Renal cortical epithelial cell (primary cell): ENCODE measurements around the gene HMCN1. TPM values are rescaled to one million over a fixed set of nuclear protein-coding genes. Genes with fewer than 3 reads are reported as not detected.
"Not testable (repeated sequence)": the region's sequence is repeated elsewhere in the genome, so short reads cannot be mapped to it uniquely, and the experiment has no call there.

ENCODE experiments used
- DNase-seq: peaks from one replicate; pipeline ENCODE4 v3.0.0-alpha.2; 2011; ENCODE audit warnings: low read depth
- total RNA-seq: library from RNA; depleted of rRNA; stranded (reverse); fragments of >200 nt; gene quantifications from 2 replicates; pipeline ENCODE4 v1.2.3, GENCODE V29; 2014

Gene HMCN1
- total RNA-seq, 1 donor from 2014 or later = 57.9 TPM

DNA sequence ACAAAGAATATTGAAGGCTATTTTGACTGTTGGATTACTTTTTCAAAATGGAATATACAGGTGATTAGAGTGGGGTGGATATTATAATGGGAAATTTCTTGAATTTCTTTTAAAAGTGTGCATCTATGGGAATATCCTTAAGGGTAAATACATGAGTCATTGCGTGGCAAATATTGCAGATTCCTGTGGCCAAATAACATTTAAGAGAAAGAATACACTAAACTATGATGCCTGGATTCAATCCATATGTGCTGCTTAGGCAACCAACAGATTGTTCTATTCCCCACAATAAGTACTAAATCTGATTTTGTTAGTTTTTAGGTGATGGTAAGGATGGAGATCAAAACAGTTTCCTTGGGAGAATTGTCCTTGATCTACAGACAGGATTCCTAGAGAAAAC is 119.5 kb downstream of the HMCN1 start:
- DNase-seq = peak; percentile 38

DNA sequence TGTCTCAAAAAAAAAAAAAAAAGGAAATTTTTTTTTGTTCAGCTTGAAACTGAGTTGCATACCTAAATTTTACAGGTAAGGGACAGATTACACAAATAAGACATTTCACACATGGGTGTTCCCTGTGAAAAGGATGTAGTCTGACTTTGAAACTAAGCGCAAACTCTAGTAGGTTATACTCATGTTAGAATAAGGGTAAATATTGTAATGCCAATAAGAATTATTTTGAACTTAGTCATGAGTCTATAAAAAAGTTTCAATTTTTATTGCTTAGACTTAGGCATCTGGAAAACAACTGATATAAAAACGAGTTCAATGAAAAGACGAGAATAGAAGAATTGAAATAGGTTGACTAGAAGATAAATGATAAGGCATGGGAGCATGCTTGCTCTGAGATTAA is 122.3 kb downstream of the HMCN1 start:
- DNase-seq = no peak

DNA sequence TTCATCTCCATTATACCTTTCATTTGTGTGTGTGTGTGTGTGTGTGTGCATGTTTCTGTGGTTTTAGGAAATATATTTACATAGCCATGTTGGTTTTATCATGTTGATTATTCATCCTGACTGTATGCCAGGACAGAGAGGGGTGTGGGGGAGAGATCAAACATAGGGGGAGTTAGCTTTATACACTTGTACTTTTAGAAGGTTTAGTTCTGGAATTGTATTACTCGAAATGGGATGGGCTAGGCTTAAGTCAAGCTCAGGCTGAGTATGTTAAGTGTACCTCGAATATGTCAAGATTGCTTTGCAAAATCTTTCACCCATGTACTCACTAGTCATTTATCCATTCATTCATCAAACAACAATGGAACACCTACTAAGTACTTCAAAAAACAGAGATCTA is 123.3 kb downstream of the HMCN1 start:
- no peak for DNase-seq

DNA sequence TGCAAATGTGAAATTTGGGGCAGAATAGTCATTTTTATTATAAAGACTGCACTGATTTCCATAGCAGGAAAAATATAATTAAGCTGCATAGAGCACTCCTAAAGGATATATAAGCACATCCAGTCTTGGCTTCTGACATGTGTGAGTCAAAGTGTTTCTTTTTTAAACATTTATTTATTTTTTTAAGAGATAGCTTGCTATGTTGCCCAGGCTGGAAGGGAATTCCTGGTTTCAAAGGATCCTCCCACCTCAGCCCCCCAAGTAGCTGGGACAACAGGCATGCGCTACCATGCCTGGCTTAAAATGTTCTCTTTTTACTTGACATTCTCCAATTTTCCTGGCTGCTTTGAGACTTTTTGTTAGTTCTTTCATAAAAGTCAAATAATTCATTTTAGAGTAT is 126.1 kb downstream of the HMCN1 start:
- DNase-seq = no peak

DNA sequence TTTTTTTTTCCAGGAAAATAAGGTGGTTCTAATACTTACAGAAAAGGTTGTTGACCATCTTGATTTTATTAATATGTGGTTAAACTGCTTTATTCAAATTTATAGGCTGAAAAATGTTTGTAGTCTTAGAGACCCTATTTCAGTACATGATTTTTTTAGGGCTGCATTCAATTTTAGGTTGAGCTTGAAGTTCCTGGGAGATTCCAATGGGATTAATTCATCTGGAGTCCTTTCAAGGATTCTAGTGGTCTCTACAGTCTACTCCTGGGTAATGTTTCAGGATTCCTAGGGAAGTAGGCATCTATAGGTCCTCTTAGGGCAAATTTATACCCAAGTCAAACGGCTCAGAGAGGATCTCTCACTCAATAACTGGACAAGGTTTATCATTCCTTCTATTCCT is 126.7 kb downstream of the HMCN1 start:
- DNase-seq = no peak

DNA sequence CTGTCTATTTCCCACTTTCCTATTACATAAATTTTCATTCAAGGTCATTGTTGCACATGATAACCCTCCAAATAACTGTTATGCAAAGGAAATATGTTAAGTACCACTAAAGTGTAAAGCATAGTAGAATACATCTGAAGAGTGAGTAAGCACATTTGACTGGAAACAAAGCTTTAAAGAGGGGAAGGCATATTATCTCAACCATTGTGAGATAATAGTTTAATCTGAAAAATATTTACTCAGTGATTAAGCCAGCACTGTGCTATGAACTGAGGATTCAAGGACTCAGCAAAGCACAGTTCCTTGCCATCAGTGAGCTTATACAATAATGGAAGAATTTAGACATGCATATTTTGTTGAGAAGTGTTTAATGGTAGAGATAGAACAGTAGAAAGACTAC is 127.4 kb downstream of the HMCN1 start:
- peak; percentile 16 for DNase-seq

- DNase-seq = no peak
Observed at GRCh38 chr1:185862235-185862634, 128.0 kb downstream of the HMCN1 start.

- no peak for DNase-seq
Observed at GRCh38 chr1:185864331-185864730, 130.1 kb downstream of the HMCN1 start.

DNA sequence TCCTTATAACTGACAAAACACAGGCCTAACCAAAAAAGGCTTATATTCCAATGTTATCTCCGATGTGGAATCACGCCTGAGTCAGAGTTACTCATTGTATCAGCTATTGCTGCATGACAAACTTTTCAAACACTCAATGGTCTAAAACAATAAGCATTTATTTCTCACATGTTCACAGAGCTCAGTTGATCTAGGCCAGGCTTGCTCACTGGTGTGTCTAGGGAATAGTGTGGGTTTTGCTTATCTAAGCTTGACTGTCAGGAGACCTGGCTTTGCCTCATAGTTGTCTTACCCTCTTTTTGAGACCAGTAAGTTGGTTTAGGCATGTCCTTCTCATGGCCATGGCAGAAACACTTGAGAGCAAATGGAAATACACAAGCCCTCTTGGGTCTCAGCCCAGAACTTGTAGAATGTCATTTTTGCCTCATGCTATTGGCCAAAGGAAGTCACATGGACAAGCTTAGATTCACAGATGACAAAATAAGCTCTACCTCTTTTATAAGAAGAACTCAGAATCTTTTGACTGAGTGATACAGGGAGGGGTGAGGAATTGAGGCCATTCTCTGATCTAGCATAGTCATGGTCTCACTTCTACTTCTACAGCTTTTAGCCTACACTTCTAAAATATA is 130.8 kb downstream of the HMCN1 start:
- DNase-seq = peak; percentile 91

- DNase-seq = no peak
Observed at GRCh38 chr1:185869590-185869989, 135.4 kb downstream of the HMCN1 start.

GRCh38 chr1:185871627-185872150 is 137.5 kb downstream of the HMCN1 start:
- DNase-seq = no peak

GRCh38 chr1:185874246-185874645 is 140.1 kb downstream of the HMCN1 start:
- no peak for DNase-seq

GRCh38 chr1:185880330-185880729 is 146.1 kb downstream of the HMCN1 start:
- DNase-seq = no peak

GRCh38 chr1:185880779-185881333 is 146.7 kb downstream of the HMCN1 start:
- DNase-seq = no peak

GRCh38 chr1:185886046-185886445 is 151.9 kb downstream of the HMCN1 start:
- no peak for DNase-seq

- DNase-seq = no peak
Observed at GRCh38 chr1:185886671-185887070, 152.5 kb downstream of the HMCN1 start.

GRCh38 chr1:185892831-185893403 is 158.7 kb downstream of the HMCN1 start:
- DNase-seq = not testable (repeated sequence)

DNA sequence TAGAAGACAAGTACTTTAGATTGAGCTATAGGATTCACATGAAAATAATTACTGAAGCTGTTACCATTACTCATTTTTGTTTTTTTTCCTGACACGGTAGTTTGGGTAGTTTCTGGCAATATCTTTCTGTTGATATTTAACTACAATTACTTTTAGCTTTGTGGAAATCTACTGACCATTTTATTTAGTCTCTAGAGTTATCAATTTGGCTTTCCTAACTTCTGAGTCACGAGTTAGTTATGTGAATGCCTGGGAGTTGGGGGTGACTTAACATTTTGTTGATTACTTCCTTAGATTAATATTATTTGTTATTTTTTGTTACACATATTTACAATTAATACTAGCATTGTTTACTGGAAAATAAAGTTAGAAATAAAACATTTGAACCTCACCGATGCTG is 160.6 kb downstream of the HMCN1 start:
- DNase-seq = peak; percentile 71

GRCh38 chr1:185895208-185895900 is 161.2 kb downstream of the HMCN1 start:
- peak; percentile 62 for DNase-seq

DNA sequence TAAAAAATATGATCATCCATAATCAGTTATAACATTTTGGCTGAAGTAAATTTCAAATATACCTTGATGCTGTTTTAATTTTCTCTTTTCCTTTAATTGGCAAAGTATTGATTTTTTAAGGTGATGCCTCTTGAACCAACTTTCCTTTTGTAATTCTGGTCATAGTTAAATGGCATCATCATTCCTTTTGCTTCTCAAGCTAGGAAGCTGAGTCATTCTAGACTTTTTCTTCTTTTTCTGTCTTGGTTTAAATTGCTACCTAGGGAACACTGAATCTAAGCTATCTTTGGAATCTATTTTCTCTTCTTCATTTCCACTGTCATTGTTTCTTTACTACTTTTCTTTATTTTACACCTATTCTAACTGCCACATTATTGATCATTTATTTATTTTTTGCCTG is 162.7 kb downstream of the HMCN1 start:
- DNase-seq = peak; percentile 56

- DNase-seq = no peak
Observed at GRCh38 chr1:185906186-185906585, 172.0 kb downstream of the HMCN1 start.

DNA sequence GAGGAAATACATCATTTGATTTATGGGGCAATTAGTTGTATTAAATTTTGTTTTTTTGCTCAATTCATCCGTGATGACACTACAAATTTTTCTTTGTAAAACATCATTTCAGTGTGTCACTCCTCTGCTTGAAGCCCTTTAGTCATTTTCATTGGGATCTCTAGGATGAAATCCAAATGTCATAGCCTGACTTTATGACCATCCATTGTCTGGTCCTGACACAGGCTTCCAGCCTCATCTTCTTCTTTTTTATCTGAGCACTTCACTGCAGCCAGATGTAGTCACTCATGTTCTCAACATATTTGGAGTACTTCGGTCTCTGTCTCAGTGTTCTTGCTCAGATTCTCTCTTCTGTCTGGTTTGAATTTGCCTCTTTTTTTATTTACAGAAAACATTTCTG is 173.1 kb downstream of the HMCN1 start:
- no peak for DNase-seq

GRCh38 chr1:185911978-185912377 is 177.8 kb downstream of the HMCN1 start:
- no peak for DNase-seq
